Activated T-helper 1 cell treated with anti-CD3 and anti-CD28 coated beads, Interleukin-2, amount 50 U/mL, for 16 hours (primary cell): ENCODE measurements around the gene PTP4A2.
A peak's percentile ranks its signal among the peaks of the same experiment; 100 is the strongest.

Source experiments
- DNase-seq, 2 donors: peaks; one replicate each; pipeline ENCODE4 v3.0.0-alpha.2; 2020; ENCODE audit warnings: low read depth in 1 of 2, low spot score in 1 of 2

PTP4A2 gene

DNA sequence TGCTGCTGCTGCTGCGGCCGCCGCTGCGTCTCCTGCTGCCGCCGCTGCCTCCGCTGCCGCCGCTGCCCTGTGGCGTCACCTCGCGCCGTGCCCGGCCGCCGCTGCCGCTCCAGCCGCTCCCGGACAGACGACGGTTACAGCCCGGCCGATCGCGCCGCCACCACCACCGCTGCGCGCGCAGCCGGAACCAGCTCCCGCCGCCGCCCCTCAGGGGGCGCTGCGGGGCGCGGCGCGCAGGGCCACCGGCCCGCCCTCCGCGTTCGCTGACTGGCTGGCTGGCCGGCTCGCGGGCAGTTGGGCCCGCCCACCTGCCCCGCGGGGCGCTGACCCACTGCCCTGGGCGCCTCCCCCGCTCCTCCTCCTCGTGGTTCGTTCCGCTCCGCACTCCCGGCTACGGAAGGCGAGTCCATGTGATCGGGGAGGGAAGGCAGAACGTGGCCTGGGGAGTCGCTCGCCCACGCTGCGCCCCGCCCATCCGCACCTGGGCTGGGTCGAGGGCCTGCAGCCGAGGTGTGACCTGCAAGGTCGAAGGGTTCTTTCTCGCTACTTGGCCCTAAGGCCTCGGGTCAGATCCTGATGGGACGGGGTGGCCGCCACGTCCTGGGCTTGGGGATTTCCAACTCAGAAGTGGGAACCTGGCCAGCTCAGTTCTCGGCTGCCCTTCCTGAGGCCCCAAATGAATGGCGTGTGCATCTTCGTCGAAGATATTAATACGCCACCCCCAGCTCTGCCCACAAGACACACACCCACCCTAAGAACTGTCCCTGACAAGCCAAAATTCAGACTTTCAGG lies at the start of gene PTP4A2:
PTP4A2 (minus strand) TSS at position 185 of the 792 bp plus-strand sequence. CDS start 19,303 bp downstream, outside the sequence.
- peak; percentile 51 to 79 for DNase-seq

DNA sequence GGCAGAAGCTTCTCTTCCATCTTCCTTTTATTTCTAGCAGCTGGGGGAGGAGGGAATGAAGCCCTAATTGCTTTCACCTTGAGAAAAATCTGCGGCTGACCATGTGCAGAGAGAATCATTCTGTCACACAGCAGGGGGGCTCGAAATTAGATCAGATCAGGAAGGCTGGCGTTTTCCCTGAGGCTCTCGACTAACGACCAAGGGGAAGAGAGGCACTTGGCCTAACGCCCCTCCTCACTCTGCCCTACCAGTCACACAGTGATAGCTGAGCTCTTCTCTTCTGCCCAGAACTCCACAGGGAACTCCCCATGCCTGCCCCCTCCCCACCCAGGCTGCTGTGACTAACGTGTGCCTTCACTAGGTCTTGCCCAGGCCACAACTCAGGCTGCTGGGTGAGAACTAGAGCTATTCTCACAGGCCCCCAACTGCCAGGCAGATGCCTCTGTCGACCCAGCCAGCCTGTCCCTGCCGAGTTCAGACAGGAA lies 49.0 kb upstream of the PTP4A2 start:
- DNase-seq, result no peak

DNA sequence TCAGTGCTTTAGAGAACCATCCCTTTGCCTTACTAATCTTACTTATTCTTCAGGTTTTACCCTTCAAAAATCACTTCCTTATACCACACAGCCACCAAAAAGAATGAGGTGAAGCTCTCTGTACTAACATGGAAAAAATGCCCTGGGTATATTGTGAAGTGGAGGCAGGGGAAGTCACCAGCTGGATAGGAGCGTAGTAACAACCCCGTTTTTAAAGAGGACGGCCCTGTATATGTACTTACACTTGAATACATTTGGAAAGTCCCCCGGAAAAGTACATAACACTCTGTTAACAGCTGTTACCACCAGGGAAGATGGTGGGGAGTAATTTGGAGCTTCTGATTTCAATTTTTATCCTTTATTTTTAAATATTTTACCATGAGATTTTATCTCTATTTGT lies 47.3 kb upstream of the PTP4A2 start:
- no peak for DNase-seq

DNA sequence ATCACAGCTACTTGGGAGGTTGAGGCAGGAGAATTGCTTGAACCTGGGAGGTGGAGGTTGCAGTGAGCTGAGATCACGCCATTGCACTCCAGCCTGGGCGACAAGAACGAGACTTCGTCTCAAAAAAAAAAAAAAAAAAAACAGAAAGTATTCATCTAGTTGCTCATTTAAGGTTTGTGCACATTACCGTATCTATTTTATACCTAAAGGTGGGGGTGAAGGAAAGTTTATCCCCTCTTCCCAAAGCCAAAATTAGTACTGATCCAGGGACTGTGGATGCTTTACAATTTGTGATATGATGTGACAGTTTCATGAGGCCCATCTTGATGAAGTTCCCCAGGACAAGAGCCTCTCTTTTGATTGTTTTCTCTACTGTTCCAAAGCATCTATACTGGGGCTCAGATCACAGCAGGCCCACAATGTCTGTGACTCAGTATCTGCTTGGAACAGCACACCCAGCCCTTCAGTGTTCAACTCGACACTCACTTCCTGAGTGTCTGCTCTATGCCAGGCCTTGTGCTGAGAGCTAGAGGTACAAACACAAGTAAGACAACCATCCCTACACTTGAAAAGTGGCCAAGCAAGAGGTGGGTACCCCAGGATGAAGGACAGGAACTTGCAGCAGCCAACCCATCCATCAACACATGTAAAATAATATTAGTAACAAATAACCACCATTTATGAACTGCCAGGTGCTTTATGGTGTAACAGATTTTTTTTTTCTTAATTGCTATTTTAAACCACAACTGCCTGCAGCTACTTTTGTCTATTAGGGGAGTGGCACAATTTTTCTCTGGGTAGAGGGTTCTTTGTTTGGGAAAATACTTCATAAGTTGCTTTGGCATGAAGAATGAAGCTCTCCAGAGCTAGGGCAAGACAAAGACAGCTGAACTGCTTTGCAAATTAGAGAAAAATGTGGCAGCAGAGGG lies 46.5 kb upstream of the PTP4A2 start:
- DNase-seq, result no peak

DNA sequence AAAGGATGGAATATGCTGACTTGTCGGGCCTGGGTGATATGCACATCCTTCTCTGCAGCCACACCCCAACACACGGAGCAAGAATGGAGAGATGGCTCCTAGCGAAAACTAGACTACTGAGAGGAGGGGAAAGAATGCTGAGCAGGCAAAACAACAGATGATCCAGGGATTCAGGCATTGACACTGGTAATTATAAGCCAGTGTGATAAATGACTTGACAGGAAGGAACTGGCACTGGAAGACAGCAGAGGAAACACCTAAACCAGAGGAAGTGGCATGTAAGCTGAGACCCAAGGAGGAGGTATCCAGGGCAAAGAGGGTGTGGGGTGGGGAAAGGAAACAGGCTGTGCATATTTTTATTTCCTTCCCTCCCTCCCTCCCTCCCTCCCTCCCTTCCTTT lies 43.8 kb upstream of the PTP4A2 start:
- no peak for DNase-seq

DNA sequence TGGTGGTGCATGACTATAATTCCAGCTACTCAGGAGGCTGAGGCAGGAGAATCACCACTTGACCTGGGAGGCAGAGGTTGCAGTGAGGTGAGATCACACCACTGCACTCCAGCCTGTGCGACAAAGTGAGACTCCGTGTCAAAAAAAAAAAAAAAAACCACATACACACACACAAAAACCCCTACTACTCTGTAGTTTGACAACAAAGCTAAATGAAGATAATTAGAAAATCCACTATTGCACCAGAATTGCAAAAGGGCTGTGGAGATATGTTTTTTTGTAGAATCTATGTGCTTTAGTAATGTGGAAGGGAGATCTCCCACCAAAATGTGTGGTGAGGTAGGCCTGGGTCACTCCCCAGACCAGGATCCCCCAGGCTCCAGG lies 43.3 kb upstream of the PTP4A2 start:
- DNase-seq, result no peak

DNA sequence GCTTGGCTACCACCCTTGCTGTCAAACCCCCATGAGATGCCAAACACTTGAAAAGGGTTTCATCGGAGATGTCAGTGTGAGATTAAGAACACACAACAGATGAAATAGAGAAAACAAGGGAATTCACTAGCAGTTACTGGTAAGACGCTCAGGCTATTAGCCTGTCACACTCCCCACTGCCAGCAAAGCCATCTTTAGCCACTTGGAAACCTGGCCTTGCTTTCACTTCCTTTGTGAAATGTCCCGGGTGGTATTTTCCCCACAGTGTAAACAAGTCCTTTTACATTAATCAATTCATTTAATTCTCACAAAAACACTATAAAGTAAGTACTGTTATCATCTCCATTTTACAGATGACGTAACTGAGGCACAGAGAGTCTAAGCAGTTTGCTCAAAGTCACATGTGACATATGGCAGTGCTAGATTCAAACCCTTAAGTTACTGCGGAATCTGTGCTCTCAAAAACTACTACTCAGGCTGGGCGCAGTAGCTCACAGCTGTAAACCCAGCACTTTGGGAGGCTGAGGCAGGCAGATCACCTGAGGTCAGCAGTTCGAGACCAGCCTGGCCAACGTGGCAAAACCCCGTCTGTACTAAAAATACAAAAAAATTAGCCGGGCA lies 42.8 kb upstream of the PTP4A2 start:
- DNase-seq, result no peak

DNA sequence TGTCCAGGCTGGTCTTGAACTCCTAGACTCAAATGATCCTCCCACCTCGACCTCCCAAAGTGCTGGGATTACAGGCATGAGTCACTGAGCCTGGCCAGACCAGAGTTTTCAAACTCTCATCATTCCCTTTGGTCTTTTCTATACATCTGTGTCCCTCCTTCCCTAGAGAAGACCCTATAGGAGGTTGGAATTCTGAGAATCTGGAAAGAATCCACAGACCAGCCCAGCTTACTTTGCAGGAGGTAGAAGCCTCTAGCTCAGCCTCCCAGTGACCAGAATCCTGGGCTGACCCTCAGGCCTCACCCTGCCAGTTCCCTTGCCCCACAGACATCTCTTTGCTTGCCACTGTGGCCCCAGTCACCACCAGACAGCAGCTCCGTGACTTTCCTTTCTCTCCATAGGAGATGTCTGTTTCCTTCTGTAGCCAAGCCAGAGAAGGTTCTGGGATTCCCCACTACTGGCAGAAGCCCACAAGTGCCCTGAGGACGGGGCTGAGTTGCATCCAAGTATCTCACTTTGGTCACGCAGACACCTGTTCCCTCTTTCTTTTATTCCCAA lies 40.8 kb upstream of the PTP4A2 start:
- DNase-seq, result no peak

DNA sequence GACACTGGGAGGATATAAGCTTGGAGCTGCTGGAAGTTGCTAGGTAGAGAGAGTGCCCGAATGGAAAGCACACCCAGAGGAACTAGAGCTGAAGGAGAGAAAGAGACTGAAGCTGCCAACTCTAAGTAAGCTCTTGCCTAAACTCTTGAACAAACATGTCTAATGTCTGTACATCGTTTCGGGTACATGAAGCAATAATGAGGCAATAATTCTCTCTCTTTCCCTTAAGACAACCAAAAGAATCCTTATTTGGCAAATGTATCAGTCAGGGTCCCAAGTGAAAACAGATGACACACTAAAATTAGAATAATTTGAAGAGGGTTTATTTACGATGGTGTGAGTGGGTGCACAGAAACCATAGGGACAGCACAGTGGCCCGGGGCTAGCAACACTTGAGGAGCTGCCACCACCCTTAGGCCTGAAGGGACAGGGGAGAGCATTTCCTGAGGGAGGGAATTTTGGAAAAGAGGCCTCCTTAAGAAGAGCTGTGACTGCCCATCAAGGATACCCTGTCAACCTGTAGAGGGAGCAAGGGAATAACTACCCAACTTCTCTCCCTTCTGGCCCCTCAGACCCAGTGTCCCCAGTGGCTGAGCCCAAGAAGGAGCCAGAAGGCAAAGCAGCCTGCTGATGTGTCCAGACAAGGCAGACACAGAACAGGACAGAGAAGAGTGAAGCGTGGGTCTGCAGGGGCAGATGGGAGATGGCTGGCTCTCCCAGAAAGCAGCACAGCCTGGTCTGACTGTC lies 39.4 kb upstream of the PTP4A2 start:
- no peak for DNase-seq

DNA sequence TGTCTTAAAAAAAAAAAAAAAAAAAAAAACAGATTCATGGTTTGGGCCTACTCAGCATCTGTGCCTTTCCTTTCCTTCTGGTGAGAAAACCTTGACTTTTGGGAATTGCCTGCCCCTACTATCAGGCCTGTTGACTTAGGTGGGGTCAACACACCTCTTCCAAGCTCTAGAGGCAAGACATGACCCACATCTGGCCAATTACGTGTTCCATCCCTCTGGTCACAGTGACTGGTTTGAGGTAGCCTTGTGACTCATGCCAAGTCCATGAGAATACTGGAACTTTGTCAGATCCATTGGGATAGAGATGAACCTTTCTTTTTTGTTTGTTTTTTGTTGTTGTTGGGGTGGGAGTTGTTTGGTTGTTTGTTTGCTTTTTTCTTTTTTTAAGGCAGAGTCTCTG lies 38.2 kb upstream of the PTP4A2 start:
- DNase-seq, result no peak

DNA sequence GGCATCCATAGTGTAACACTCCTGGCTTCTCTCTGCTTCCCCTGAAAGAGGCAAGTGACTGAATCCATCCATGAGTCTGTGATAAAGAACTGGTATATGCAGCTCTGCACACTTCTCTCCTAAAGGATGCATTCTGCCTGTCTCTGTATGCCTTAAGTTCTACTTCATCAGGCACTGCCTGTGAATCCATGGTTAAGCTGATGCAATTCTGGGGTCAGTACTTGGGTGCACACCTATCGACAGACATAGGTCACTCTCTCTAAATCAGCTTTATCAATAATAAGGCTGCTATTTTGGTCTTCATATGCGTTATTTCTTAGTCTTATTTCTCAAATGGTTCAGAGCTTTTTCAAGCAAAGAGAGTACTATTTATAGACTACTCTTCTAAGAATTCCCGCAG lies 32.7 kb upstream of the PTP4A2 start:
- no peak for DNase-seq

DNA sequence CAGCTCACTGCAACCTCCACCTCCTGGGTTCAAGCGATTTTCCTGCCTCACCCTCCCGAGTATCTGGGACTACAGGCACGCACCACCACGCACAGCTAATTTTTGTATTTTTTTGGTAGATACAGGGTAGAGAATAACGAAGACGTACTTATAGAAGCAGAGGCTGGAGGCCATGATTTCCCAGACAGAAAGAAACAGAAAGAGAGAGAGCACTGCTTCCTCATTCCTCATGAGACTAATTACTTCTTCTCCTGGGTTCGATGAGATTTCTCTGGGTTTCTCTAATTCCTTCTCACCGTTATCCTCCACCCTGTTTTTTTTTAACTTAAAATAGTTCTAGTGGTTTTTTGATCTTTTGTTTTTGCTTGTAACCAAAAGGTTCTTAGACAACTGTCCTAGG lies 23.4 kb upstream of the PTP4A2 start:
- DNase-seq, result no peak

DNA sequence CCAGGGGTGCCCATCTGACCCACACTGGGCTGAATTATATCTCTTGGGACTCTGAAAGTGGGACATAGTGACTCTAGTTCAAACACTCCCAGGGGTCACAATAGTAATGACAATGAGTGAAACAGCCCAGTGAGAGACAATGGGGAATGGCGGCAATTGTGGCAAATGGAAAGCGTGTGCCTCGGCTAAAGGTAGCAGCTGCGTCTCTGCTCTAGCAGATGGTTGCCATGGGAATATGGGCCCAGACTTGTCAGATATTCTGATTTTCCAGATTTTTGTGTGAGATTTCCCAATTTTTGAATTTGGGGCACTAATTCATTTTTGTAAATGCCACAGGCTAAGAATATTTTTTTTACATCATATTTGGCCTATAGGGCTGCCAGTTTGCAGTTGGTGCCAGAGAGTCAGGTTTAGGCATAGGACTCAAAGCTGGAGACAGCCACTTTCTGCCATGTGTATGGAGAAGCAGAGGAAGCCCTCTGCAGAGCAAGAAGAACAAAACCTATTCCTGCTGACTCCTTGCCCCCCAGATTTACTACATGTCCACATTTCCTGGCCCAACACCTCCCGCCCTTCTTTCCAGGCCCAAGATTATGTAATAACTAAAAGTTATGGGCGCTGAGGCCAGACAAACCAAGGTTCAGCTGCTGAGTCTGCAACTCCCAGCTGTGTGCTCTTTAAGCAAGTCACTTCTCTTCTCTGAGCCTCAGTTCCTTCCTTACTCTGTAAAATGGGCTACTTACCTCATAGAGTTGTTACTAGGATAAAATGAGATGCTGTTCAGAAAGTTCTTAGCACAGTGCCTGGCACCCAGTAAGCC lies 21.6 kb upstream of the PTP4A2 start:
- no peak for DNase-seq

DNA sequence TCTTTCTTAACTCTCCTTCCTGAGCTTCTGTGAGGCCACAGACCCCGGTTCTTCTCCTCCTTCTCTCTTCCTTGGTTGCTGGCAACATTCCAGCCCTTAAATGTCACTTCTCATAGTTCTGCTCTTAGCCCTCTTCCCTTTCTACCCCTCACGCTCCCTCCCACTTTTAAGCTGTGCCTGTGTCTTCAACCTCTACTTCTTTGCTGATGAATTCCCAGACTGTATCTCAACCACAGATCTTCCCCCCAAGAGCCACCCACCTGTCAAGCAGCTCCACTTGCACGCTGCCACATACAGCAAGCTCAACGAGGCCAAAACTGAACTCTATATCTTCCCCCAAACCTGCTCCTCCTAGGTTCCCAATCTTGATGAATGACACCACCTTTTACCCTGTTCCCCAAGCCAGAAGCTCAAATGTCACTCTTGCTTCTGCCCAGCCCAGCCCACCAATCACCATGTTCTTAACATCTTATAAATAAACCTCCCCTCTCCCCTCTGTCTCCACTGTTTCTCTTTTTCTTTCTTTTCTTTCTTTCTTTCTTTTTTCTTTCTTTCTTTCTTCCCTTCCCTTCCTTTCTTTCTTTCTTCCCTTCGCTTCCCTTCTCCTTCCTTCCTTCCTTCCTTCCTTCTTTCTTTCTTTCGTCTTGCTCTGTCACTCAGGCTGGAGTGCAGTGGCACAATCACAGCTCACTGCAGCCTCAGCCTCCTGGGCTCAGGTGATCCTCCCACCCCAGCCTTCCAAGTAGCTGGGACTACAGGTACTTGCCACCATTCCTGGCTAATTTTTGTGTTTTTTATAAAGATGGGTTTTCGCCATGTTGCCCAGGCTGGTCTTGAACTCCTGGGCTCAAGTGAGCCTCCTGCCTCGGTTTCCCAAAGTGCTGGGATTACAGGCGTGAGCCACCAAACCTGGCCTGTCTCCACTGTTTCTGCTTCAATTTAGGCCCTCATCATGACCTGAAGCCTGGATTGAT lies 19.8 kb upstream of the PTP4A2 start:
- DNase-seq, result no peak

DNA sequence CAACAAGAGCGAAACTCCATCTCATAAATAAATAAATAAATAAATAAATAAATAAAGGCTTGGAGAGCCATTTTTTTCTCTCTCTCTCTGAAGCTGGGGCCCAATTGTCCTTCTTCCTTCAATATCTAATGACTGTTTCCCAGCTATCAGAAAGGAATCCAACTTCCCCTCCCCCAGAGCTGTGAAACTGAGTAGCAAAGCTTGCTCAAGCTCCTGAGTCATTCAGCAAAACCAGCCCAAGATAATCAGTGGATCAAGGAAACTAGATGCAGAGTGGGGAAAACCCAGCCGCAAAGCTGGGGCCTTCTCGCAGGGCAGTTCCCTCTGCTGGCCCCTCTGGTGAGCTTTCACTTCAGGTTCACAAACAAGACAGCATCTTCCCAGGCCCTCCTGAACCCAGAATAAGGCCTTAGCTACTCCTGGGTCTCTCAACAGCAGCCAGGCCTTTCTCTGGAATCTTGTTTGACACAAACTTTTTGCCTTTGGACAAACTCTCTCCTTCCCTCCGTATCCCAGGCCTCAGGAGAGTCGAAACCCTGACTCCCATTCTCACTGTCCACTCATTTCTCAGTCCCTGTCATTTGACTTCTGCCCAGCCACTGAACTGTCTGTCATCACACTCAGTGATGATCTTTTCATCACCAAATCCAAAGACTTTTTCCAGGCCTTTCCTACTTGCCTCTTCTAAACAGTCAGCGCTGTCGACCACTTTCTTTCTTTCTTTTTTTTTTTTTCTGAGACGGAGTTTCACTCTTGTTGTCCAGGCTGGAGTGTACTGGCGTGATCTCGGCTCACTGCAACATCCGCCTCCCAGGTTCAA lies 18.0 kb upstream of the PTP4A2 start:
- DNase-seq, result peak; percentile 31 to 73

DNA sequence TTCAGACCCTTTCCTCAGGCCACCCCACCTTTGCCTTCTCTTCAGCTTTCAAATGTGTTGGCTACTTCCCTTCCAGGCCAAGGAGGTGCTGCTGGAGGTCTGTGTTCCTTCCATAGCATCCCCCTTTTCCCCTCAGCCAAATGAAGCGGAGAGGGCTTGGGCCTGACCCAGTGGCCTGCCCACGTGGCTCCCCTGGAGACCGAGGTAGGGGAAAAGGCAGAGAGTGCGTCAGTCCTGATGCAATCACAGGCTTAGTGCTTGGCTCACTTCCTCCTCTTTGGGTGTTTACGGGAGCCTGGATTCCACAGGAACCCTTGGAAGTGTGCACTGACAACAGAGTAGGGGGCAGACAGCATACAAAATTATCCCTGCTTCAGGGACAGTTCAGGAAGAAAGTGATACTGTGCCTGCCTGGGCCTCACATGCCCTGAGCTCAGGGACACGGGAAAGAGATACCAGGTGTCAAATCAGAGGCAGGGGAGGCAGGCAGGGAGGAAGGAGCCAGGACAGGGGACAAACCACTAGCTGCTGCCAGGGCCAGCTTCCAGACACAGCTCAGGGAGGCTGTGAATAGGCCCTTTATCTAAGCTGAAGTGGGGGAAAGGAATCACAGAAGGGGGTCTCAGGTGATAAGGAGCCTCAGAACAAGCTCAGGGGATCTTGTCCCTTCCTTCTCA lies 16.6 kb upstream of the PTP4A2 start:
- DNase-seq, result no peak

DNA sequence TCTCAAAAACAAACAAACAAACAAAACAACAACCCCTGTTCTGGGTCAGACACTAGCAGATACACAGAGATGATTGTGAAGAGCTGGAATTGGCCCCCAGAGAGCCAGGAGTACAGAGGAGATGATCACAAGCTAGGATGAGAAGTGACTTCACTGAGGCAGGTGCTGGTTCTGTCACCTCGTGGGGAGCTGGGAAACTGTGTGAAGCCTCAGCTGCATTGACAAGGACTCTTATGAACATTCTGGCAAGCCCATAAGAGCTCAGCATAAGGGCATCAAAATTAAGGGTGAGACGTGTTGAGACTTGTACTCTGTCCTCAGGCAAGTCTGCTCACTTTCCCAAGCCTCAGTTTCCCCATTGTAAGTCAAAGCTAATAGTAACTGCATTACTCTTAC lies 14.7 kb upstream of the PTP4A2 start:
- no peak for DNase-seq
